HUES6 (cell line): Measurements from ENCODE around the gene NCAM2.
"Not testable (repeated sequence)": the region's sequence is repeated elsewhere in the genome, so short reads cannot be mapped to it uniquely, and the experiment has no call there.

Source experiments
- H3K27ac ChIP-seq: 2 replicates; pipeline ENCODE4 v1.7.0; 2013; ENCODE audit warnings: low read depth, mild to moderate bottlenecking, low read length, inconsistent platforms
- H3K27me3 ChIP-seq: 2 replicates; pipeline ENCODE4 v1.6.1; 2013; ENCODE audit warnings: low read length; ENCODE audit not compliant: control insufficient read depth, insufficient read depth
- H3K36me3 ChIP-seq: 2 replicates; pipeline ENCODE4 v1.6.1; 2013; ENCODE audit warnings: low read length; ENCODE audit not compliant: control insufficient read depth, insufficient read depth
- H3K4me1 ChIP-seq: 2 replicates; pipeline ENCODE4 v1.6.1; 2013; ENCODE audit warnings: low read length; ENCODE audit not compliant: control insufficient read depth, insufficient read depth
- H3K4me3 ChIP-seq: 2 replicates; pipeline ENCODE4 v1.5.1; 2013; ENCODE audit warnings: low read depth, low read length
- H3K9ac ChIP-seq: one replicate; pipeline ENCODE4 v1.6.1; 2013; ENCODE audit warnings: mild to moderate bottlenecking, low read length
- H3K9me3 ChIP-seq: 2 replicates; pipeline ENCODE4 v1.6.1; 2013; ENCODE audit warnings: low read depth, low read length; ENCODE audit not compliant: control insufficient read depth, insufficient read depth

NCAM2 gene

DNA sequence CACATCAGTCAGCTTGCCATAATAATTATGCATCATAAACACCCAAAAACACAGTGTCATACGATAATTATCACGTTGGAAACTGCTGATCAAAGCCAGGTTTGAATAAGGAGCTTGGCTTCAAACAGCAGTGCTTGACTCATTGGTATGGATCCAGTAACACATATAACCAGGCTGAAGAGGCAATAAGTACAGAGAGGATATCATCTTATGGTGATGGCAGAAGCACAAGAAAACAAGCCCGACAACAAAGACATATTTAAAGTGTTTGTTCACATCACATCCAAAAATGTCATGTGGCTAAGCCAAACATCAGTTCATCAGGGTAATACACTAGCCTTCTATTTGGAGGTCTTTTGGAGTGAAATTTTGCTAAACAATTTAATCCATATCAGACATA is 389.7 kb downstream of the NCAM2 start:
- Histone ChIP-seq H3K4me3 (no peak overlapping the region), H3K27ac (no peak overlapping the region), H3K36me3 (no peaks in the 10 kb centered on the region), H3K4me1 (no peaks in the 10 kb centered on the region), H3K9me3 (no peaks in the 10 kb centered on the region), H3K27me3 (no peaks in the 10 kb centered on the region), H3K9ac (no peak overlapping the region)

DNA sequence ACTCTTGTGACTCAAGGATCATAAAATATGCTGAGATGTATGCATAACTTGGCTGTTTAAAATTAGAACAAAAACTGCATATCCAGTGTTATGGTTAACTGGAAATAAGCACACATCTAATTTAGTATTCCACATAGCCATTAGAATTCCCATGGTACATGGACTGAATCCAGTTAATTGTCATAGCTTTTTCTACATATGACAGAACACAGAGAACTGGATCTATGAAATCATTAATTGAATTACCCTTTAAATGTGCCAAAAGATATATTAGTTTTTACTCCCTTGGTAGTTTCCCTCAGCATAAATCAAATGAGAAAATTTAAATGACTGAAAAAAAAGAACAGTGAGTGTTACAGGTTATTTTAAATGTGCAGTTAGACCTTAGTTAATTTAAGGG is 395.9 kb downstream of the NCAM2 start:
- H3K36me3 ChIP-seq: no peaks in the 10 kb centered on the region
- H3K9me3 ChIP-seq: peaks cover 27% of the 10 kb centered on the region

DNA sequence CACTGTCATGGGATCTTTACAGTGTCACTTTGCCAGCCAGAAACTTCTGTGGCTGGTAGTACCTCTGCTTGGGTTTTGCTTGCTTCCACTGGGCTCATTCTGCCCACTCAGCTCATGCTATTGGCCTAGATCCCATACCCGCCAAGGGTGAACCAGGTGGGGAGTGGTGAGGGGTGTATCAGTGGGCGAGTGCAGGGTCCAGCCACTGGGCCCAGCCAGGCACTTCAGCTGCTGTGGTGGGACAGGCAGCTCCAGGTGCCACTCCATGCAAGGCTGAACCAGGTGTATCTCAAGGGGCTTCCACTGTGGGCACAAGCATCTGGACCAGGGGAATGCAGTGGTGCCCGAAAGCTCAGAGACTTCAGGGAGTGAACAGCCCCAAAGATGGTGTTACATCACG is 398.2 kb downstream of the NCAM2 start:
- no peak overlapping the region for H3K9ac ChIP-seq
- H3K4me1 ChIP-seq: no peaks in the 10 kb centered on the region
- H3K27me3 ChIP-seq: no peaks in the 10 kb centered on the region
- H3K36me3 ChIP-seq: no peaks in the 10 kb centered on the region
- H3K4me3 ChIP-seq: no peak overlapping the region
- peaks cover 31% of the 10 kb centered on the region for H3K9me3 ChIP-seq
- H3K27ac ChIP-seq: no peak overlapping the region

More for the DNA sequence above, 395.9 kb downstream of the NCAM2 start:
- Histone ChIP-seq H3K27me3 (no peaks in the 10 kb centered on the region), H3K4me1 (no peaks in the 10 kb centered on the region), H3K9ac (no peak overlapping the region), H3K27ac (no peak overlapping the region), H3K4me3 (no peak overlapping the region)

DNA sequence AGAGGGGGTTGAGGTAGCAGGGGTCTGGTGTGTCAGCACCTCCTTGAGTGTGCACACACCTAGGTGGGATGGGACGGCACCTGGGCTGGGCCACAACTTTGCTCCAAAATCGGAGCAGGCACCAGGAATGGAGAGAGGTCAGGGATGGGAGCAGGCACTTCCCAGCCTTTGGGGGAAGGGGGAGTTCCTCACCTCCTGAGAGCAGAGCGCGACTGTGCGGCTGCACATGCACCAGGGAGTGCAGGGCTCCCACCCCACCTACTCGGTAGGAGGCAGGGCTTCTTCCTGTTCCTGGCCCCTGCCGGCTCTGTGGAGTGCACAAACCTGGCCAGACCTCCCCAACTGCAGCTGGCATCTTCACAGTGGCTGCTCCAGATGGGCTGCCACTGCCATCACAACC is 399.3 kb downstream of the NCAM2 start:
- H3K27me3 ChIP-seq: no peaks in the 10 kb centered on the region

DNA sequence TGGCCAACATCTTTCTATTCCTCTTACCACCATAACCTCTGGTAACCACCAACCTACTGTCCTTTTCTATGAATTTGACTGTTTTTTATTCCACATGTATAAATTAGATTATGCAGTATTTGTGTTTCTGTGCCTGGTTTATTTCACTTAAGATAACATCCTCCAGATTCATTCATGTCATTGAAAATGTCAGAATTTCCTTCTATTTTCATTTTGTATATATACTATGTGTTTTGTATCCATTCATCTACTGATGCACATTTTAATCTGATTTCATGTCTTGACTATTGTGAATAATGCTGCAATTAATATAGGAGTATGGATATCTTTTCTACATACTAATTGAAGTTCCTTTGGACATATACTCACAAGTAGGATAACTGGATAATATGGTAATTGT is 403.2 kb downstream of the NCAM2 start:
- Histone ChIP-seq H3K9me3 (peaks cover 32% of the 10 kb centered on the region), H3K27me3 (no peaks in the 10 kb centered on the region), H3K36me3 (no peaks in the 10 kb centered on the region), H3K4me1 (no peaks in the 10 kb centered on the region), H3K4me3 (no peak overlapping the region), H3K27ac (no peak overlapping the region), H3K9ac (no peak overlapping the region)

More for the DNA sequence above, 399.3 kb downstream of the NCAM2 start:
- H3K4me1 ChIP-seq: no peaks in the 10 kb centered on the region
- no peak overlapping the region for H3K4me3 ChIP-seq
- no peak overlapping the region for H3K9ac ChIP-seq
- no peaks in the 10 kb centered on the region for H3K36me3 ChIP-seq
- peaks cover 40% of the 10 kb centered on the region for H3K9me3 ChIP-seq
- no peak overlapping the region for H3K27ac ChIP-seq

DNA sequence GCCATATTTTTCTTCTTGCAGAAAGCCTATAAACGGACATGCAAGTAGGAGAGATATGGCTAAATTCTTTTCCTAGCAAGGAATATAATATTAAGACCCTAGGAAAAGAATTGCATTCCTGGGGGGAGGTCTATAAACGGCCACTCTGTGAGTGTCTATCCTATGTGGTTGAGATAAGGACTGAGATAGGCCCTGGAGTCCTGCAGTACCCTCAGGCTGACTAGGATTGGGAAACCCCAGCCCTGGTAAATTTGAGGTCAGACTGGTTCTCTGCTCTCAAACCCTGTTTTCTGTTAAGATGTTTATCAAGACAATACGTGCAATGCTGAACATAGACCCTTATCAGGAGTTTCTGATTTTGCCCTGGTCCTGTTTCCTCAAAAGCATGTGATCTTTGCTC is 404.0 kb downstream of the NCAM2 start:
- not testable (repeated sequence) for H3K9ac ChIP-seq, H3K27me3 ChIP-seq, H3K4me1 ChIP-seq, H3K27ac ChIP-seq, H3K36me3 ChIP-seq, H3K4me3 ChIP-seq
- H3K9me3 ChIP-seq: peaks cover 25% of the 10 kb centered on the region

DNA sequence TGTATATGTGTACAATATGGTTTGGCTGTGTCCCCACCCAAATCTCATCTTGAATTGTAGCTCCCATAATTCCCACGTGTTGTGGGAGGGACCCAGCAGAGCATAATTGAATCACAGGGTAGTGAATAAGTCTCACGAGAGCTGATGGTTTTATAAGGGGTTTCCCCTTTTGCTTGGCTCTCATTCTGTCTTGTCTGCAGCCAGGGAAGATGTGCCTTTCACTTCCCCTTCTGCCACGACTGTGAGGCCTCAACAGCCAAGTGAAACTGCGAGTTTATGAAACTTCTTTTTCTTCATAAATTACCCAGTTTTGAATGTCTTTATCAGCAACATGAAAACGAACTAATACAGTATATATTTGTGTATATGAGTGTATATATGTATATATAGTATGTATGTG is 406.1 kb downstream of the NCAM2 start:
- not testable (repeated sequence) for H3K36me3 ChIP-seq, H3K27me3 ChIP-seq, H3K9ac ChIP-seq, H3K4me3 ChIP-seq, H3K4me1 ChIP-seq, H3K27ac ChIP-seq
- peaks cover 16% of the 10 kb centered on the region; the same call in 1 of the 2 replicates for H3K9me3 ChIP-seq

DNA sequence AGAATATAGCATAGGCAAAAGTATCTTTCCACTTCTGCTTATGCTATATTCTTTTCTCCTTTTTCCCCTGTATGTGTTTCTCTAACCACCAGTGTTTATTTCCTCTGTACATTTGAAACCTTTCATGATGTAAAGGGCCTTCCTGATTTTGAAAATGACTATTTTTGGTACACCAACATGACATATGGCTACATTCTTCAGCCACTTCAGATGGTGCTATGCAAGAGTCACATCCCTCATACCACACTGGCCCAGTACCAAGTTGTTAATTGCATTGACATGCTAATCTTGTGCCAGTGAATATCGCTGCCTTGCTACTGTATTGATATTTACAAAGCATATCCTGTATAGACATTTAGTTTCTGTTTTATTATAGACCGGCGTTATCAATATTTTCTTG is 408.7 kb downstream of the NCAM2 start:
- no peaks in the 10 kb centered on the region for H3K27me3 ChIP-seq
- no peaks in the 10 kb centered on the region for H3K36me3 ChIP-seq
- H3K4me3 ChIP-seq: no peak overlapping the region
- H3K27ac ChIP-seq: no peak overlapping the region
- H3K4me1 ChIP-seq: no peaks in the 10 kb centered on the region
- H3K9ac ChIP-seq: no peak overlapping the region
- peaks cover 8% of the 10 kb centered on the region; the same call in 1 of the 2 replicates for H3K9me3 ChIP-seq

DNA sequence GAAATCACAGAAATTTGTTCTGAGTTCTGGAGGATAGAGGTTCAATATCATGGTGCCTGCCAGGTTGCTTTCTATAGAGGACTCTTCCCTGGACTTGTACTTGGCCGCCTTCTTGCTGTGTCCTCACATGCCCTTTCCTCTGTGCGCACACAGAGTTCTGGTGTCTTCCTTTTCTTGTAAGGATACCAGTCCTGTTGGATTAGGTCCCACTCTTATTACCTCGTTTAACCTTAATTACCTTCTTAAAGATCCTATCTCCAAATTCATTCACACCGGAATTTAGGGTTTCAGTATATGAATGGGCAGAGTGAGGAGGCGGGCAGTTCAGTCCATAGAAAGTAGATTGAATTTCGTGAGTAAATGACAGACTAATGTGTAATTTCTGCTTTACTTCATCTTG is 413.9 kb downstream of the NCAM2 start:
- no peaks in the 10 kb centered on the region for H3K36me3 ChIP-seq
- H3K4me3 ChIP-seq: no peak overlapping the region
- H3K27me3 ChIP-seq: no peaks in the 10 kb centered on the region
- H3K4me1 ChIP-seq: no peaks in the 10 kb centered on the region
- no peak overlapping the region for H3K9ac ChIP-seq
- no peak overlapping the region for H3K27ac ChIP-seq
- H3K9me3 ChIP-seq: no peaks in the 10 kb centered on the region

DNA sequence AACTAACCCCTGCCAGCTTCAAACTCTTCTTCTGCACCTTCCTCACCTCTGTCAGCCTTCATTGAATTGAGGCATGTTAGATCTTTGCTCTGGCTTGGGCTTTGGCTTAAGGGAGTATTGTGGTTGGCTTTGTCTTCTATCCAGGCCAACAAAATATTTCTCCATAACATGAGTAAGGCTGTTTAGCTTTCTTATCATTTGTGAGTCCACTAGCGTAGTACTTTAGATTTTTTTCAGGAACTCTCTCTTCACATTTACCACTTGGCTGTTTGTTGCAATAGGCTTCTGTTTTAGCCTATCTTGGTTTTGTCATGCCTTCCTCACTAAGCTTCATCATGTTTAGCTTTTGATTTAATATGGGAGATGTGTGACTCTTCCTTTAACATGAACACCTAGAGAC is 417.5 kb downstream of the NCAM2 start:
- no peak overlapping the region for H3K27ac ChIP-seq
- H3K9ac ChIP-seq: no peak overlapping the region
- no peaks in the 10 kb centered on the region for H3K36me3 ChIP-seq

DNA sequence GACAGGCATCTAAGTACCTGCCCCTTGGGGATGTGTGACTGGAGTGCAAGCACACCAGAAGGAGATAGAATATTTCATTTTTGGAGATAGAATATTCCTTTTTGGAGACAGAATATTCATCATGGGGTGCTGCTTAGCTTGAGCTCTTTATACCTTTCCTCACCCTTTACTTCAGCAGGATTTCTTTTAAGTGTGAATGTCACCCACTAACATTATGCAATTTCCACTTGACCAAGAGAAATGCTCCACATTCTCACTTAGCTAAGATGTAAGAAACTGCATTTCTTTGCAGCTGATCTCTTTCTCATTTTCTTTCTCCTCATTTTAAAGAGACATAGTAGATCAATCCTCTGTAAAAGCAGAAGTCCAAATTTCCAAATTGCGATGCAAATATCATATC is 436.7 kb downstream of the NCAM2 start:
- Histone ChIP-seq H3K27me3 (no peaks in the 10 kb centered on the region), H3K9me3 (no peaks in the 10 kb centered on the region), H3K4me3 (no peak overlapping the region), H3K9ac (no peak overlapping the region), H3K36me3 (no peaks in the 10 kb centered on the region), H3K4me1 (no peaks in the 10 kb centered on the region), H3K27ac (no peak overlapping the region)

More for the DNA sequence above, 417.5 kb downstream of the NCAM2 start:
- no peaks in the 10 kb centered on the region for H3K4me1 ChIP-seq
- H3K27me3 ChIP-seq: no peaks in the 10 kb centered on the region
- no peak overlapping the region for H3K4me3 ChIP-seq
- H3K9me3 ChIP-seq: no peaks in the 10 kb centered on the region

DNA sequence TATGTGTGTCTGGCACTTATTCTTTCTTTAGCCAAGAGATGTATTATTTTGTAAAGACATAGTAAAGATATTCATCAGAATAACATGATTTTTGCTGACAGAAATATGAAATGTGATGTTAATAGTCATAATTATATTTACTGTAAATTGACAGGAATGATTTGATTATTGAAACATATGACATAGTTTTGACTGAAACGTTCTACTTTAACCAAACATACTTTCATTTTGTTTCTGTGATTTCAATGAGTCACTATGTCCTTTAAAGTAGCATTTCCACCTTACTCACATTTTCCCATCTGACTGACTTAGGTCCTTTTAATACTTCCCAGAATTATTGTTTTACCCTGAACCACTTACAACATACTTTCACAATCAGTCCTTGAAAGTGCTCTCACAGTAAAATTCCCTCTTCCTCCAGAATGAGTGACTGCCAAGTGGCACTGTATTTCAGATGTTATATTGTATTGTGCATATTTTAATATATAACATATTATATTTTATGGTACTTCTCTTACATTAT is 437.9 kb downstream of the NCAM2 start:
- Histone ChIP-seq H3K9me3 (no peaks in the 10 kb centered on the region), H3K27me3 (no peaks in the 10 kb centered on the region), H3K4me3 (no peak overlapping the region), H3K4me1 (no peaks in the 10 kb centered on the region), H3K9ac (no peak overlapping the region), H3K36me3 (no peaks in the 10 kb centered on the region), H3K27ac (no peak overlapping the region)
